Sigmoid colon (tissue), 7 donors: ENCODE measurements around the gene CLMN. TPM values are rescaled to one million over a fixed set of nuclear protein-coding genes. Genes with fewer than 3 reads are reported as not detected.

Source experiments
- DNase-seq: peaks from one replicate; pipeline ENCODE4 v3.0.0-alpha.2; 2019
- H3K27ac ChIP-seq, 4 donors: fragments of 200-600 bp; sonication (generic); one replicate each; pipeline ENCODE4 v1.5.1; 2016 to 2019; ENCODE audit warnings: mild to moderate bottlenecking in 1 of 4
- H3K27me3 ChIP-seq, 3 donors: fragments of 200-600 bp; sonication (generic); one replicate each; pipeline ENCODE4 v1.5.1; 2019; ENCODE audit warnings: mild to moderate bottlenecking in 1 of 3
- H3K36me3 ChIP-seq, 4 donors: fragments of 200-600 bp; sonication (generic); one replicate each; pipeline ENCODE4 v1.5.1; 2016 to 2019
- H3K4me1 ChIP-seq, 4 donors: fragments of 200-600 bp; sonication (generic); one replicate each; pipeline ENCODE4 v1.5.1; 2017 to 2019
- H3K4me3 ChIP-seq, 4 donors: fragments of 200-600 bp; sonication (generic); one replicate each; pipeline ENCODE4 v1.5.1; 2017 to 2019; ENCODE audit warnings: mild to moderate bottlenecking in 2 of 4, moderate library complexity in 1 of 4
- H3K9me3 ChIP-seq, 4 donors: fragments of 200-600 bp in 3 of 4; sonication (generic) in 3 of 4; one replicate each; pipeline versions ENCODE4 v1.5.1 to v1.6.1; 2013 to 2019
- EP300 ChIP-seq, 4 donors: sonication (generic); formaldehyde crosslinking; IDR thresholded peaks; one replicate each; pipeline ENCODE4 v1.6.1; 2017; ENCODE audit warnings: antibody characterized with exemption in 4 of 4
- POLR2A ChIP-seq, 2 donors: fragments of 450-650 bp; IDR thresholded peaks; one replicate each; pipeline ENCODE4 v1.6.1; 2016; ENCODE audit warnings: antibody characterized with exemption in 2 of 2, mild to moderate bottlenecking in 2 of 2, moderate library complexity in 2 of 2
- POLR2AphosphoS5 ChIP-seq, 4 donors: sonication (generic); formaldehyde crosslinking; IDR thresholded peaks; one replicate each; pipeline ENCODE4 v1.6.1; 2017; ENCODE audit warnings: antibody characterized with exemption in 4 of 4
- WGBS, 2 donors: extraction: QIAGEN DNeasy Blood & Tissue Kit; methylation state at CpG; one replicate each; pipeline ENCODE4 v1.1.7; 2013; 5-methylcytosine and 5-hydroxymethylcytosine counted together
- intact Hi-C: fragments of 100-400 bp; cut with DNase I; formaldehyde crosslinking; loops from one replicate; pipeline ENCODE4 v1.15.1; 2023
- polyA plus RNA-seq, 3 donors: library from polyadenylated mRNA; stranded (reverse); fragments of 200-250 nt; gene quantifications; one replicate each; pipeline ENCODE4 v1.2.3, GENCODE V29; 2013
- total RNA-seq, 4 donors: library from RNA; depleted of rRNA; stranded (reverse); fragments of >200 nt; gene quantifications; one replicate each; pipeline ENCODE4 v1.1.0, GENCODE V29; 2016
- TF ChIP-seq, protein P1 (sequence below), 4 experiments: fragments of 450-650 bp in 3 of 4; fragments of 200-600 bp in 1 of 4; IDR thresholded peaks; one replicate each; pipeline ENCODE4 v1.5.1; 2016 to 2019; ENCODE audit warnings: antibody characterized with exemption in 4 of 4, mild to moderate bottlenecking in 3 of 4, moderate library complexity in 2 of 4
- donor health status: healthy with polysubstance abuse.
- donor health status: Bipolar disorder and iron deficiency.
- donor health status: healthy.

The CLMN gene
- total and polyA plus RNA-seq, 7 donors = 3.5 to 40.2 (median 9.1) TPM

DNA sequence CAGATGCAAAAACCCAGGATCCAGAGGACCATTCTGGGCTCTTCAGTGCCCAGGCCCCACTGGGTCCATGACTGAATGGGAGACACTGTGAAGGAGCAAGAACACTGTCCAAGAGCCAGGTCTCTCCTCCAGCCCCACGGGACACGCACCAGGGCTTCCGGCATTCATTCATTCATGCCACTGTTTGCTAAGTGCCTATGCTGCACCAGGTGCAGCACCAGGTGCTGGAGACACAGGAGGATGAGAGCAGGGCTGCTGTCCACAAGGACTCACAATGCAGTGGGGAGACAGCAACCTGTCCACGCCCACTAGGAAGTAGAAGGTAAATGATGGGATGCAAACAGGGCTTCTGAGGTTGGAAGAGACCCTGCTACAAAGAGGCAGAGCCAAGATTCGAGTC is 20.4 kb downstream of the CLMN start:
- Histone ChIP-seq H3K4me1 (no peaks in the 10 kb centered on the region), H3K4me3 (no peak overlapping the region), H3K27me3 (no peaks in the 10 kb centered on the region), H3K27ac (no peak overlapping the region), H3K36me3 (no peaks in the 10 kb centered on the region), H3K9me3 (no peaks in the 10 kb centered on the region)
- 85 to 89% methylated on average over 5 of the region's 5 CpGs for WGBS, 2 donors
- intact Hi-C loops = no loop called here
- no peak for DNase-seq
- no peak for TF ChIP-seq POLR2A (IDR thresholded peaks at IDR 0.05)
- TF ChIP-seq EP300 (IDR thresholded peaks at IDR 0.05) = no peak
- TF ChIP-seq POLR2AphosphoS5 (IDR thresholded peaks at IDR 0.05) = no peak
- TF ChIP-seq, protein P1, sequence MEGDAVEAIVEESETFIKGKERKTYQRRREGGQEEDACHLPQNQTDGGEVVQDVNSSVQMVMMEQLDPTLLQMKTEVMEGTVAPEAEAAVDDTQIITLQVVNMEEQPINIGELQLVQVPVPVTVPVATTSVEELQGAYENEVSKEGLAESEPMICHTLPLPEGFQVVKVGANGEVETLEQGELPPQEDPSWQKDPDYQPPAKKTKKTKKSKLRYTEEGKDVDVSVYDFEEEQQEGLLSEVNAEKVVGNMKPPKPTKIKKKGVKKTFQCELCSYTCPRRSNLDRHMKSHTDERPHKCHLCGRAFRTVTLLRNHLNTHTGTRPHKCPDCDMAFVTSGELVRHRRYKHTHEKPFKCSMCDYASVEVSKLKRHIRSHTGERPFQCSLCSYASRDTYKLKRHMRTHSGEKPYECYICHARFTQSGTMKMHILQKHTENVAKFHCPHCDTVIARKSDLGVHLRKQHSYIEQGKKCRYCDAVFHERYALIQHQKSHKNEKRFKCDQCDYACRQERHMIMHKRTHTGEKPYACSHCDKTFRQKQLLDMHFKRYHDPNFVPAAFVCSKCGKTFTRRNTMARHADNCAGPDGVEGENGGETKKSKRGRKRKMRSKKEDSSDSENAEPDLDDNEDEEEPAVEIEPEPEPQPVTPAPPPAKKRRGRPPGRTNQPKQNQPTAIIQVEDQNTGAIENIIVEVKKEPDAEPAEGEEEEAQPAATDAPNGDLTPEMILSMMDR (IDR thresholded peaks at IDR 0.05) = no peak

DNA sequence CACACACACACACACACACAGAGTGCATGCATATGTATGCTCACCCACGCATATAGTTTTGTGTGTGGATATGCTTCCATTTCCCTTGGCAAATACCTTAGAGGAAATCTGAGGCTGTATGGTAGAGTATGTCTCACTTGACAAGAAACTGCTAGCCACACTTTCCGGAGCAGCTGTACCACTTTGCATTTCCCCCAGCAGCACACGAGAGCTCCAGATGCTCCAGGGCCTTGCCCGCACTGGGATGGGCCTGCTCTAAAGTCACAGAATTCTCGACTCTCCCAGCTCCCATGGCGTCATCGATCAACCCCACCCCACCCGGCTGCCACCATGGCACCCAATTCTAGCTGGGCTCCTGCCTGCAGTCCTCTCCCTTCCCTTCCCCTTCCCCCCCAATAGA is 21.9 kb downstream of the CLMN start:
- H3K9me3 ChIP-seq = no peaks in the 10 kb centered on the region
- 90 to 92% methylated on average over 8 of the region's 8 CpGs for WGBS, 2 donors
- intact Hi-C loops = no loop called here
- H3K4me1 ChIP-seq = no peaks in the 10 kb centered on the region
- H3K27me3 ChIP-seq = no peaks in the 10 kb centered on the region
- no peak for DNase-seq
- TF ChIP-seq, protein P1 (IDR thresholded peaks at IDR 0.05) = no peak
- TF ChIP-seq POLR2AphosphoS5 (IDR thresholded peaks at IDR 0.05) (no peak), EP300 (IDR thresholded peaks at IDR 0.05) (no peak), POLR2A (IDR thresholded peaks at IDR 0.05) (no peak)
- no peak overlapping the region for H3K4me3 ChIP-seq
- H3K27ac ChIP-seq = no peak overlapping the region
- H3K36me3 ChIP-seq = no peaks in the 10 kb centered on the region

DNA sequence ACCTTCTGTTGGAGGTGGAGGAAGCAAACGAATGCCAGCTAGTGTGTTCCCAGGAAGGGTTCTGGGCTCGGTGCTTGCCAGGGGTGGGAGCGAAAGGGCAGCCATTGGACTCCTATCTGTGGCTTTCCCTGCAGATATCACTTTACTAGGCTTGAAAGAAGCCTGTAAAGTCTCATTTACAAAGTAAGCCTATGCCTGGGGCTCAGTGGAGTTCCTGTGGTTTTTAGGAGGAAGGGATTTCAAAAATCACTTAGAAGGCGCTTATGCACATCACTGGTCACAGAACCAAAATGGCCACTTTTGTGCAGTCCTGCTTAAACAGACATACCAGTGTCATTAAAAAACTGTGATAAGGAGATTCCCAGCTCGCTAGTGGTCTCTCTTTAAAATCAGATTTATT is 22.7 kb downstream of the CLMN start:
- Histone ChIP-seq H3K4me1 (no peaks in the 10 kb centered on the region), H3K27ac (no peak overlapping the region), H3K27me3 (no peaks in the 10 kb centered on the region), H3K9me3 (no peaks in the 10 kb centered on the region), H3K36me3 (no peaks in the 10 kb centered on the region), H3K4me3 (no peak overlapping the region)
- intact Hi-C loops = no loop called here
- no peak for TF ChIP-seq POLR2AphosphoS5 (IDR thresholded peaks at IDR 0.05)
- no peak for TF ChIP-seq EP300 (IDR thresholded peaks at IDR 0.05)
- TF ChIP-seq, protein P1 (IDR thresholded peaks at IDR 0.05) = no peak
- no peak for TF ChIP-seq POLR2A (IDR thresholded peaks at IDR 0.05)
- DNase-seq = no peak
- WGBS, 2 donors = 88 to 91% methylated on average over 5 of the region's 5 CpGs

DNA sequence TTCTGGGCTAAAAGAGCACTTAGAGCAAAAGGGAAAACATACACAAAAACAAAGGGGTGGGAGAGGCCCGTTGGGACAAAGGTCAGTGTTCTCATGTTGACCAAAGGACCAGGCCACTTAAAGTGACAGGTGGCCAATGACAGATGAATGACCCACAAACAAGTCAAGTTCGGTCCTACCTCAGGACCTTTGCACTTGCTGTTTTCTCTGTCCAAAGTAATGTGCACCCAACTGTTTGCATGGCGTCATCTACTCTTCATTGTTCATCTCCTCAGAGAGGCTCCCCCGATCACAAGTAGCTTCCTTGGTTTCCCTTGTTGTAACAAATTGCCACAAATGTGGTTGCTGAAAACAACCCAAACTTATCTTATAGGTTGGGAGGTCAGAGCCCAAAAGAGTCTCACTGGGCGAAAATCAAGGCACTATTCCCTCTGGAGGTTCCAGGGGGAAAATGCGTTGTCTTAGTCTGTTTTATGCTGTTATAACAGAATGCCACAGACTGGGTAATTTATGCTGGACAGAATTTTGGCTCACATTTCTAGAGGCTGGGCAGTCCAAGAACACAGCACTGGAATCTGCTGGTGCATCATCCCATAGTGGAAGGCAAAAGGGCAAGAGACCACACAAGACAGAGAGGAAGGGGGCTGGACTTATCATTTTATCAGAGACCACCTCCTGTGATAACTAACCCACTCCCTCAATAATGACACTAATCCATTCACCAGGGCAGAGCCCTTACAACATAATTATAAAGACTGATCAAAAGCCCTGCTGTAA is 23.9 kb downstream of the CLMN start:
- TF ChIP-seq, protein P1 (IDR thresholded peaks at IDR 0.05) = no peak
- no peak for TF ChIP-seq POLR2A (IDR thresholded peaks at IDR 0.05)
- intact Hi-C loops = no loop called here
- Histone ChIP-seq H3K27ac (no peak overlapping the region), H3K9me3 (no peaks in the 10 kb centered on the region), H3K4me3 (no peak overlapping the region), H3K4me1 (peaks cover 0 to 9% (median 2%) of the 10 kb centered on the region in 4 donors), H3K36me3 (no peaks in the 10 kb centered on the region), H3K27me3 (no peaks in the 10 kb centered on the region)
- WGBS, 2 donors = 72 to 89% methylated on average over 6 of the region's 6 CpGs
- no peak for DNase-seq
